ENCODE measurements around the gene PODN. TPM values are rescaled to one million over a fixed set of nuclear protein-coding genes. Genes with fewer than 3 reads are reported as not detected.

PODN gene
- total and polyA plus RNA-seq, 5 experiments from 2014 or later: 0.35 TPM; not detected in 4

GRCh38 chr1:53061123-53061858 lies 722 bp upstream of the PODN start:
- Mint-ChIP-seq H3K4me1 (peaks cover 8 to 20% (median 13%) of the 10 kb centered on the region in 4 donors), H3K36me3 (peaks cover 0 to 2% (median 0%) of the 10 kb centered on the region in 3 donors), H3K27ac (no peak overlapping the region), H3K9me3 (peaks cover 0 to 3% (median 0%) of the 10 kb centered on the region in 9 donors), H3K27me3 (peaks cover 19 to 56% (median 27%) of the 10 kb centered on the region in 5 donors), H3K4me3 (peak overlapping the region; percentile 14 to 82 (median 68))
- no peak for DNase-seq
- POLR2A ChIA-PET: no interaction called here
- ATAC-seq: no peak

GRCh38 chr1:53062708-53063591 lies 937 bp downstream of the PODN start:
- DNase-seq (no peak), ATAC-seq (no peak)
- Mint-ChIP-seq H3K36me3 (peaks cover 0 to 2% (median 0%) of the 10 kb centered on the region in 3 donors), H3K4me3 (peak overlapping the region; percentile 42 to 79 (median 66)), H3K4me1 (peaks cover 8 to 20% (median 13%) of the 10 kb centered on the region in 4 donors), H3K27me3 (peaks cover 22 to 62% (median 27%) of the 10 kb centered on the region in 5 donors), H3K9me3 (peaks cover 0 to 3% (median 0%) of the 10 kb centered on the region in 9 donors), H3K27ac (no peak overlapping the region)
- POLR2A ChIA-PET: no interaction called here

- peak overlapping the region in 8 of 10 donors; percentile 28 to 79 (median 66) for H3K4me3 Mint-ChIP-seq
- peaks cover 8 to 20% (median 13%) of the 10 kb centered on the region in 4 donors for H3K4me1 Mint-ChIP-seq
- peaks cover 0 to 2% (median 0%) of the 10 kb centered on the region in 3 donors for H3K36me3 Mint-ChIP-seq
- H3K9me3 Mint-ChIP-seq: peaks cover 0 to 3% (median 0%) of the 10 kb centered on the region in 9 donors
- DNase-seq (no peak), ATAC-seq (no peak)
- H3K27ac Mint-ChIP-seq: no peak overlapping the region
- POLR2A ChIA-PET: no interaction called here
- peaks cover 22 to 62% (median 27%) of the 10 kb centered on the region in 5 donors for H3K27me3 Mint-ChIP-seq
Measured at GRCh38 chr1:53063744-53064515, 1.9 kb downstream of the PODN start.

- ATAC-seq (no peak), DNase-seq (no peak)
- H3K9me3 Mint-ChIP-seq: peaks cover 0 to 3% (median 0%) of the 10 kb centered on the region in 9 donors
- POLR2A ChIA-PET: no interaction called here
- peak overlapping the region in 1 of 10 donors; percentile 44 for H3K27ac Mint-ChIP-seq
- H3K27me3 Mint-ChIP-seq: peaks cover 20 to 62% (median 27%) of the 10 kb centered on the region in 5 donors
- peaks cover 6 to 20% (median 13%) of the 10 kb centered on the region in 4 donors for H3K4me1 Mint-ChIP-seq
- H3K36me3 Mint-ChIP-seq: peaks cover 0 to 2% (median 0%) of the 10 kb centered on the region in 3 donors
- peak overlapping the region in 1 of 10 donors; percentile 16 for H3K4me3 Mint-ChIP-seq
Measured at GRCh38 chr1:53065391-53065790, 3.4 kb downstream of the PODN start.

- DNase-seq (no peak), ATAC-seq (no peak)
- no peak overlapping the region for H3K27ac Mint-ChIP-seq
- peaks cover 0 to 3% (median 0%) of the 10 kb centered on the region in 9 donors for H3K9me3 Mint-ChIP-seq
- H3K4me1 Mint-ChIP-seq: peaks cover 6 to 20% (median 12%) of the 10 kb centered on the region in 4 donors
- H3K27me3 Mint-ChIP-seq: peaks cover 17 to 53% (median 27%) of the 10 kb centered on the region in 5 donors
- POLR2A ChIA-PET: interaction anchor here (0.5 kb wide), 1 partner anchor 207 kb away, joined by 8 read pairs; no protein-coding TSS in a partner anchor
- H3K36me3 Mint-ChIP-seq: peaks cover 0 to 2% (median 0%) of the 10 kb centered on the region in 3 donors
- no peak overlapping the region for H3K4me3 Mint-ChIP-seq
Measured at GRCh38 chr1:53066488-53066887, 4.5 kb downstream of the PODN start.

GRCh38 chr1:53066891-53067738 lies 5.1 kb downstream of the PODN start:
- no peak overlapping the region for H3K4me3 Mint-ChIP-seq
- no peak overlapping the region for H3K27ac Mint-ChIP-seq
- DNase-seq: no peak
- POLR2A ChIA-PET: interaction anchor here (0.5 kb wide), 1 partner anchor 208 kb away, joined by 8 read pairs; no protein-coding TSS in a partner anchor
- peaks cover 0 to 3% (median 0%) of the 10 kb centered on the region in 9 donors for H3K9me3 Mint-ChIP-seq
- H3K36me3 Mint-ChIP-seq: peaks cover 0 to 2% (median 0%) of the 10 kb centered on the region in 3 donors
- peaks cover 6 to 19% (median 12%) of the 10 kb centered on the region in 4 donors for H3K4me1 Mint-ChIP-seq
- no peak for ATAC-seq
- H3K27me3 Mint-ChIP-seq: peaks cover 17 to 47% (median 27%) of the 10 kb centered on the region in 5 donors

- H3K36me3 Mint-ChIP-seq: peaks cover 0 to 2% (median 0%) of the 10 kb centered on the region in 3 donors
- H3K4me3 Mint-ChIP-seq: no peak overlapping the region
- ATAC-seq (no peak), DNase-seq (no peak)
- H3K4me1 Mint-ChIP-seq: peaks cover 6 to 12% (median 10%) of the 10 kb centered on the region in 4 donors
- POLR2A ChIA-PET: no interaction called here
- peak overlapping the region in 1 of 10 donors; percentile 21 for H3K27ac Mint-ChIP-seq
- H3K9me3 Mint-ChIP-seq: peaks cover 0 to 3% (median 0%) of the 10 kb centered on the region in 9 donors
- peaks cover 17 to 40% (median 27%) of the 10 kb centered on the region in 5 donors for H3K27me3 Mint-ChIP-seq
Measured at GRCh38 chr1:53067886-53068285, 5.9 kb downstream of the PODN start.

- peaks cover 0 to 3% (median 0%) of the 10 kb centered on the region in 9 donors for H3K9me3 Mint-ChIP-seq
- DNase-seq (no peak), ATAC-seq (no peak)
- no peak overlapping the region for H3K4me3 Mint-ChIP-seq
- peak overlapping the region in 1 of 10 donors; percentile 78 for H3K27ac Mint-ChIP-seq
- peaks cover 3 to 6% (median 4%) of the 10 kb centered on the region in 4 donors for H3K4me1 Mint-ChIP-seq
- no peaks in the 10 kb centered on the region for H3K36me3 Mint-ChIP-seq
- peaks cover 13 to 34% (median 21%) of the 10 kb centered on the region in 5 donors for H3K27me3 Mint-ChIP-seq
- POLR2A ChIA-PET: no interaction called here
Measured at GRCh38 chr1:53068314-53069099, 6.5 kb downstream of the PODN start.

GRCh38 chr1:53069265-53069662 lies 7.3 kb downstream of the PODN start:
- Mint-ChIP-seq H3K9me3 (no peaks in the 10 kb centered on the region), H3K27me3 (peaks cover 6 to 27% (median 14%) of the 10 kb centered on the region in 5 donors), H3K27ac (no peak overlapping the region), H3K4me1 (no peaks in the 10 kb centered on the region), H3K4me3 (no peak overlapping the region), H3K36me3 (no peaks in the 10 kb centered on the region)
- DNase-seq (no peak), ATAC-seq (no peak)
- POLR2A ChIA-PET: no interaction called here

GRCh38 chr1:53069663-53070327 lies 7.8 kb downstream of the PODN start:
- ATAC-seq: no peak
- H3K9me3 Mint-ChIP-seq: no peaks in the 10 kb centered on the region
- no peaks in the 10 kb centered on the region for H3K36me3 Mint-ChIP-seq
- POLR2A ChIA-PET: no interaction called here
- H3K4me3 Mint-ChIP-seq: no peak overlapping the region
- peak in 1 of 10 donors; percentile 14 for DNase-seq
- no peak overlapping the region for H3K27ac Mint-ChIP-seq
- H3K27me3 Mint-ChIP-seq: peaks cover 5 to 21% (median 11%) of the 10 kb centered on the region in 5 donors
- H3K4me1 Mint-ChIP-seq: no peaks in the 10 kb centered on the region
